Measurements from ENCODE around the gene TCF4.

Gene TCF4

DNA sequence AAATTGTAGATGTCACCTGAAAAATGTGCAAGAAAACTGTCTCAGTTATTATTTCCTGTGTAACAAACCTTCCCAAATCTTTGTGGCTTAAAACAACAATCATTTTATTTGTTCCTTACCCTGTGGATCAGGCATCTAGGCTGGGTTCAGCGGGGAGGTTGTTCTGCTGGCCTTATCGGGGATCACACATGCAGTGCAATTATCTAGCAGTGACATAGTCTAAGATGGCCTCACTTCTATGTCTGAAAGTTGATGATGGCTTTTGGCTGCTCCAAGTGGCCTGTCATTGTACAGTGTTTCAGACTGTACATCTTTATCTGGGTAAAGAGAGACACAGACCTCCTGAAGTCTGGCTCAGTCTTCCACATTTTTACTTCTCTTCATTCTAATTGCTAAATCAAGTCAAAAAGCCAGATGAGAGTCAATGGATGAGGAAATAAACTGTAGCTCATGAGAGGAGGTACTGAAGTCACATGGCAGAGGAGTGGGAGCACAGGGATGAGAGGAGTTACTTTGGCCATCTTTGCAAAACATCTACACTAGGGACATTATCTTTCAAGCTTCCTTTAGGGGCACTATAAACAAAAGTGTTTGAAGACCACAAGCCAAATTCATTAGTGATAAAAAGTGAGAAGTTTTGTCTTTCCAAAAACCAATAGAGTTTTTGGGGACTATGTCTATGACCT is 385.6 kb downstream of the TCF4 start:
- CTCF ChIA-PET: interaction anchor here (0.7 to 2.8 kb wide), 2 partner anchors 19 to 33 kb away, joined by 3 to 8 read pairs; no protein-coding TSS in a partner anchor
- no peak for DNase-seq (ENCODE audit: extremely low spot score)
- POLR2A ChIA-PET: no interaction called here
- TF ChIP-seq, protein P1, sequence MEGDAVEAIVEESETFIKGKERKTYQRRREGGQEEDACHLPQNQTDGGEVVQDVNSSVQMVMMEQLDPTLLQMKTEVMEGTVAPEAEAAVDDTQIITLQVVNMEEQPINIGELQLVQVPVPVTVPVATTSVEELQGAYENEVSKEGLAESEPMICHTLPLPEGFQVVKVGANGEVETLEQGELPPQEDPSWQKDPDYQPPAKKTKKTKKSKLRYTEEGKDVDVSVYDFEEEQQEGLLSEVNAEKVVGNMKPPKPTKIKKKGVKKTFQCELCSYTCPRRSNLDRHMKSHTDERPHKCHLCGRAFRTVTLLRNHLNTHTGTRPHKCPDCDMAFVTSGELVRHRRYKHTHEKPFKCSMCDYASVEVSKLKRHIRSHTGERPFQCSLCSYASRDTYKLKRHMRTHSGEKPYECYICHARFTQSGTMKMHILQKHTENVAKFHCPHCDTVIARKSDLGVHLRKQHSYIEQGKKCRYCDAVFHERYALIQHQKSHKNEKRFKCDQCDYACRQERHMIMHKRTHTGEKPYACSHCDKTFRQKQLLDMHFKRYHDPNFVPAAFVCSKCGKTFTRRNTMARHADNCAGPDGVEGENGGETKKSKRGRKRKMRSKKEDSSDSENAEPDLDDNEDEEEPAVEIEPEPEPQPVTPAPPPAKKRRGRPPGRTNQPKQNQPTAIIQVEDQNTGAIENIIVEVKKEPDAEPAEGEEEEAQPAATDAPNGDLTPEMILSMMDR (IDR thresholded peaks at IDR 0.05; ENCODE audit: control extremely low read depth, extremely low read depth, low read depth, missing control alignments): no peak

DNA sequence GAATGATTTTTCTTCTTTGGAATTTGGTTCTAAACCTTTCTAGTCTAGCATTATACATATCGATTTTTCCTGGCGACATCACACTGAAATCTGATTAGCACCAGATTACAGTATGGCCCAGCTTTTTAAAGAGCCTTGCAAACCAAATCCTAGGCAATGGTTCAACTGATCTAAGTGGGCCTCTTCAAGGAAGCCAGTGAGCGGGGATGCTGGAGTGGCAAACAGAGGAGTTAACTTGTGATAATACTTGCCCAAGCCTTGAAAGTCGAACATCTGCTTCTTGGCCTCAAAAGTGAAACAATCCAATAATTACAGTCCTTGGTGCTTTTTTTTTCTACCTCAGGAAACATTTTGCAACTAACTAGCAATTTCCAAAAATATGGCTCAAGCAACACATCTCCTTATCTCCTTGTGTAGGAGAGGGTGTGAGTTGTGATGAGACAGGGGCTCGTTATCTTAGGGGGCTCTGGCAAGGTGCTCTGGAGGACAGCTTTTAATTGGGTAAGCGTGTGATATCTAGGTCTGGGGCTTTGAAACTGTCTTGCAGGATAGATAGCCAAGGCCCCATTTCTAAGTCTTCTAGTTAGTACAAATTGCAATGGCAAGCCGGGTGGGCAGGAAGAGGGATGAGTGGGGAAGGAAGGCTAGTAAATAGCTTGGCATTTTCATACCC is 388.6 kb downstream of the TCF4 start:
- no peak for DNase-seq (ENCODE audit: extremely low spot score)
- ChIA-PET POLR2A (no interaction called here), CTCF (interaction anchor here (0.9 kb wide), 1 partner anchor 141 kb away, joined by 3 read pairs; no protein-coding TSS in a partner anchor)
- TF ChIP-seq, protein P1 (IDR thresholded peaks at IDR 0.05; ENCODE audit: control extremely low read depth, extremely low read depth, low read depth, missing control alignments): no peak

DNA sequence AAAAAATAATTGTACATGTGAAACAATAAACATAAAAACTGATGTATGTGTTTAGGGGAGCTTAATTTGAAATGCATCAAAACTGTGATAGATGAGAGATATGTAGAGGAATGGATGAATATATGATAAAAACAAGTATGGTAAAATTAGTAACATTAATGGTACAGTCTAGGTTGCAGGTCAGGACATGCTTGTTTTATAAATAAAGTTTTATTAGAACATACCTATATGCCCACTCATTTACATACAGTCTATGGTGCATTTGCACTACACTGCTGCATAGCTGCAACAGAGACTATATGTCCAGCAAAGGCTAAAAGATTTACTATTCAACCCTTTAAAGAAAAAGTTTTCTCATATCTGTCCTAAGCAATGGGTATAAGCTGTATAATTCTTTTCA is 392.1 kb downstream of the TCF4 start:
- TF ChIP-seq, protein P1 (IDR thresholded peaks at IDR 0.05; ENCODE audit: control extremely low read depth, extremely low read depth, low read depth, missing control alignments): no peak
- POLR2A ChIA-PET: no interaction called here
- CTCF ChIA-PET: no interaction called here
- no peak for DNase-seq (ENCODE audit: extremely low spot score)

DNA sequence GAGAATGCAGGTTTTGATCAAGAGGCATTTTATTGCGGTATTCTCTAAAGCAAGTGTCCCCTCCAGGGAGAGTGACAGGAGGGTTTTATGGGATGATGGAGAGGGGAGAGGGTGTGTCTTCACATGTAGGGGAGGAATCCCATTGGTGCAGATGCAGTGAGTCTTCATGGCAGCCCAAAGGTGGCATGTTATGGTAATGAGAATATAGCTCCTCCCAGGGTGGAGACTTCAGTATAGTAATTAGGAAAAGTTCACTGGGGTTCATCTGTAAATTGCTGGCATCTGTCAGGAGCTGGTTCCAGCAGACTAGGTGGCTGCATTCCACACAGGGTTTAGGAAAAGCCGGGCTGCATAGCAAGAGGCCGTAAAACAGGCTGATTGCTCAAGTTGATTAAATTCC is 398.0 kb downstream of the TCF4 start:
- TF ChIP-seq, protein P1 (IDR thresholded peaks at IDR 0.05; ENCODE audit: control extremely low read depth, extremely low read depth, low read depth, missing control alignments): no peak
- ChIA-PET CTCF (no interaction called here), POLR2A (no interaction called here)
- DNase-seq (ENCODE audit: extremely low spot score): no peak

DNA sequence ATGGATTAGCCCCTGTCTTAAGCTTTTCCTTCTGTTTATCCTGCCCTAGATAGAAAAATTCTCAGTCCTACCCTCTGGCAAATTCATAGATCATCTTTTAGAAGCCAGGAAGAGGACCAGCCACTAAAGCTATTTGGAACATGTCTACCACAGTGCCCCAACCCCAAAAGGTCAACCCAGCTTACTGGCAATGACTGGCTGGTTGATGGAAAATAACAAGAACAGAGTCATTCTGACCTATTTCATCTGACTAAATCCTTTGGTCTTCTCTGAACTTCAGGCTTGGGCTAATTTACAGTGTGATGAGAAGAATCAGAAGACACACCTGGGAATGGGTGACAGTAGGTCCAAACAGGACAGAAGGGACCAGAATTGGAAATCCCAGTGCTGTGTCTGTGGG is 401.4 kb downstream of the TCF4 start:
- TF ChIP-seq, protein P1 (IDR thresholded peaks at IDR 0.05; ENCODE audit: control extremely low read depth, extremely low read depth, low read depth, missing control alignments): no peak
- CTCF ChIA-PET: interaction anchor here (1.1 kb wide), 1 partner anchor 28 kb away, joined by 3 read pairs; no protein-coding TSS in a partner anchor
- no peak for DNase-seq (ENCODE audit: extremely low spot score)
- POLR2A ChIA-PET: no interaction called here

DNA sequence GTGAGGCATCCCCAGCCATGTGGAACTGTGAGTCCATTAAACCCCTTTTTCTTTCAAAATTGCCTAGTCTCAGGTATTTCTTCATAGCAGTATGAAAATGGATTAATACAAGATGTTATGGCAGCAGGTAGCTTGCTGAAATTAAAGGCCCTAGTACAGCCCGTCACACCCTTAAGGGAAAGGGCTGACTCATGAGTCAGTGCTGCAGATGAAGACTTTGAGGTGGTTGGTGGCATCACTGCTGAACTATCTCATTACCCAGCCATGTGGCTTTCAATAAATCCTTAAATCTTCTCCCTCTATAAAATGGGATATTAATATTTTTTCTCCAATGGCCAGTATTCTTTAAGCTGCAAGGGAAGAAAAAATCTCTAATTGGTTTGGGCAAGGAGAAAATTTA is 402.6 kb downstream of the TCF4 start:
- ChIA-PET CTCF (interaction anchor here (0.7 to 1.1 kb wide), 3 partner anchors 9 to 115 kb away, joined by 3 to 4 read pairs (median 3); no protein-coding TSS in a partner anchor), POLR2A (no interaction called here)
- no peak for DNase-seq (ENCODE audit: extremely low spot score)
- TF ChIP-seq, protein P1 (IDR thresholded peaks at IDR 0.05; ENCODE audit: control extremely low read depth, extremely low read depth, low read depth, missing control alignments): no peak
